ENCODE results near the gene CPA2. TPM values are rescaled to one million over a fixed set of nuclear protein-coding genes. Genes with fewer than 3 reads are reported as not detected.
A peak's percentile ranks its signal among the peaks of the same experiment; 100 is the strongest.

Gene CPA2
- total and polyA plus RNA-seq, 2 experiments from 2014 or later = 198 to 303 TPM

- H3K36me3 ChIP-seq (replicated peaks; ENCODE audit: insufficient read depth, low read depth) = no peaks in the 10 kb centered on the region
- no peaks in the 10 kb centered on the region for H3K9me2 ChIP-seq (replicated peaks; ENCODE audit: insufficient read depth)
- peak overlapping the region; percentile 60 for H3K27ac ChIP-seq
- no peaks in the 10 kb centered on the region for H3K9me3 ChIP-seq (ENCODE audit: low read depth)
- H4K20me1 ChIP-seq (ENCODE audit: insufficient read depth, poor library complexity, severe bottlenecking) = no peaks in the 10 kb centered on the region
- DNase-seq (ENCODE audit: low spot score) = no peak
- WGBS (ENCODE audit: low lambda C conversion rate, missing lambda C conversion rate) = 86% methylated on average over 10 of the region's 10 CpGs
- peaks cover 27% of the 10 kb centered on the region for H3K4me1 ChIP-seq (ENCODE audit: insufficient read depth)
- no peaks in the 10 kb centered on the region for H3K27me3 ChIP-seq
- H3K79me2 ChIP-seq = no peaks in the 10 kb centered on the region
- H2AFZ ChIP-seq = no peak overlapping the region
- H3K4me3 ChIP-seq = no peak overlapping the region
- no peak overlapping the region for H3K4me2 ChIP-seq
- no peak for TF ChIP-seq CTCF (IDR thresholded peaks at IDR 0.05; ENCODE audit: poor library complexity)
Measured at GRCh38 chr7:130276796-130277762, 10.4 kb downstream of the CPA2 start.

GRCh38 chr7:130277763-130278643, 11.3 kb downstream of the CPA2 start:
- peaks cover 18% of the 10 kb centered on the region for H3K4me1 ChIP-seq (ENCODE audit: insufficient read depth)
- H3K4me2 ChIP-seq = no peak overlapping the region
- peak overlapping the region; percentile 57 for H2AFZ ChIP-seq
- TF ChIP-seq EZH2 (IDR thresholded peaks at IDR 0.05; ENCODE audit: borderline replicate concordance) = no peak
- TF ChIP-seq CTCF (IDR thresholded peaks at IDR 0.05; ENCODE audit: poor library complexity) = peak; percentile 66
- no peaks in the 10 kb centered on the region for H3K27me3 ChIP-seq
- H3K9me2 ChIP-seq (replicated peaks; ENCODE audit: insufficient read depth) = no peaks in the 10 kb centered on the region
- WGBS (ENCODE audit: low lambda C conversion rate, missing lambda C conversion rate) = 59% methylated on average over 15 of the region's 15 CpGs
- H3K4me3 ChIP-seq = no peak overlapping the region
- DNase-seq (ENCODE audit: low spot score) = peak; percentile 80
- no peaks in the 10 kb centered on the region for H3K79me2 ChIP-seq
- H3K27ac ChIP-seq = peak overlapping the region; percentile 33
- no peaks in the 10 kb centered on the region for H3K9me3 ChIP-seq (ENCODE audit: low read depth)
- H3K36me3 ChIP-seq (replicated peaks; ENCODE audit: insufficient read depth, low read depth) = no peaks in the 10 kb centered on the region
- H4K20me1 ChIP-seq (ENCODE audit: insufficient read depth, poor library complexity, severe bottlenecking) = no peaks in the 10 kb centered on the region

GRCh38 chr7:130278860-130279259, 12.2 kb downstream of the CPA2 start:
- DNase-seq (ENCODE audit: low spot score) = no peak
- no peak overlapping the region for H3K27ac ChIP-seq
- peaks cover 17% of the 10 kb centered on the region for H3K4me1 ChIP-seq (ENCODE audit: insufficient read depth)

More at GRCh38 chr7:130278860-130279259, 12.2 kb downstream of the CPA2 start:
- Histone ChIP-seq H4K20me1 (ENCODE audit: insufficient read depth, poor library complexity, severe bottlenecking) (no peaks in the 10 kb centered on the region), H3K9me3 (ENCODE audit: low read depth) (no peaks in the 10 kb centered on the region), H2AFZ (no peak overlapping the region), H3K4me3 (no peak overlapping the region), H3K9me2 (replicated peaks; ENCODE audit: insufficient read depth) (no peaks in the 10 kb centered on the region), H3K79me2 (no peaks in the 10 kb centered on the region), H3K36me3 (replicated peaks; ENCODE audit: insufficient read depth, low read depth) (no peaks in the 10 kb centered on the region), H3K4me2 (no peak overlapping the region), H3K27me3 (no peaks in the 10 kb centered on the region)
- TF ChIP-seq EZH2 (IDR thresholded peaks at IDR 0.05; ENCODE audit: borderline replicate concordance) (no peak), EZH2phosphoT487 (IDR thresholded peaks at IDR 0.05; ENCODE audit: low read depth, severe bottlenecking, unreplicated experiment) (no peak), CTCF (IDR thresholded peaks at IDR 0.05; ENCODE audit: poor library complexity) (no peak)

All from hepatocyte (in vitro differentiated cells).